Measurements from ENCODE around the gene TTC31.

TTC31 gene

DNA sequence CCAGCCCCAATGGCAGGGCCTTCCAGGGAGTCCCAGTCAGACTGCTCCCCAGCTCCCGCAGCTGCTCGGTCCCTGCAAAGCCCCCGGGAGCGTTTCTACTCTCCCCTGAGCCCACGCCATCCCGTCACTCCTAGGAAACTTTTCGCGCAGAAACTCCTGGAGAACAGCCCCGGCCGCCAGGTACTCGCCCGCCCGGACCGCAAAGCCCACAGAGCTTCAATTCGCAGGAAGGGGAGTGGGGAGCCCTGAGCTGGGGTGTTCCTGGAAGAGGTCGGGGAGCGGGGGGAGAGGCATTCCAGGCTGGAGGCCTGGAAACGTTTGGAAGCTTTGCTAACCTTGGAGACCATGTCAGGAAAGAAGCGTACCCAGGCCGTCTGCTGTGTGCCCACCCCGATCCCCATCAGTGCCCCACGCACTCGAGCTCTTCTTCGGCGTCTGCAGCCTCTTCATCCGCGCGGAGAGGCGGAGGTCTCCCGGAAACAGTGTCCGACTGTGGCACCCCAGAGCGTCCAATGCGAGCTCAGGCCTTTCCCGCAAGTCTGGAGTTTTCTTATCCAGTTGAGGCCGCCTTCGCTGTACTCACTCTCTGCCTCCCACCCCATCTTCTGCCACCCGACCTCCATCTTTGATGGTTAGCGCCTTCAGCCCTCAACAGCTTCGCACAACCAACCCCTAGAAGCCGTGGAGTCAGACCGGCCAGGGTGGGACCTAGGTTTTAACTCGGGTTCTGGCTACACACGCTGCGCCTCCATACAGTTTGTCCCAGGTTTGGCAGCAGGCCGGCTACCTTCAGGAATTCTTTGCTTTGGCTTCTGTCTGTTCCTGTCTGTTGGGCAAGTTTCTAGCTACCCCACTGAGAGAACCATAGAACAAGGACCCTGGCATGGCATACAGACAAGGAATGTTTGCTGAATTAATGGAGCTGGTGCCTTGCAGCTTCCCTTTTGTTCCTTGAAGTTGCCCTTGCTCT lies 20.9 kb downstream of the TTC31 start:
- Mint-ChIP-seq H3K9me3 (no peaks in the 10 kb centered on the region), H3K4me3 (peak overlapping the region; percentile 71), H3K27ac (no peak overlapping the region), H3K36me3 (ENCODE audit: low read depth) (peaks cover 35% of the 10 kb centered on the region), H3K27me3 (peaks cover 72% of the 10 kb centered on the region), H3K4me1 (ENCODE audit: low read depth) (peaks cover 69% of the 10 kb centered on the region)
- no peak for DNase-seq

GRCh38 chr2:74504591-74504990 lies 21.7 kb downstream of the TTC31 start:
- no peak overlapping the region for H3K4me3 Mint-ChIP-seq

GRCh38 chr2:74505448-74506246 lies 22.8 kb downstream of the TTC31 start:
- Mint-ChIP-seq H3K9me3 (no peaks in the 10 kb centered on the region), H3K36me3 (ENCODE audit: low read depth) (peaks cover 35% of the 10 kb centered on the region), H3K4me3 (peak overlapping the region; percentile 93), H3K27ac (no peak overlapping the region), H3K27me3 (peaks cover 58% of the 10 kb centered on the region), H3K4me1 (ENCODE audit: low read depth) (peaks cover 62% of the 10 kb centered on the region)
- DNase-seq, result no peak

More at GRCh38 chr2:74504591-74504990, 21.7 kb downstream of the TTC31 start:
- H3K4me1 Mint-ChIP-seq (ENCODE audit: low read depth), result peaks cover 64% of the 10 kb centered on the region
- DNase-seq, result no peak
- peaks cover 65% of the 10 kb centered on the region for H3K27me3 Mint-ChIP-seq
- no peak overlapping the region for H3K27ac Mint-ChIP-seq
- peaks cover 35% of the 10 kb centered on the region for H3K36me3 Mint-ChIP-seq (ENCODE audit: low read depth)
- H3K9me3 Mint-ChIP-seq, result no peaks in the 10 kb centered on the region

DNA sequence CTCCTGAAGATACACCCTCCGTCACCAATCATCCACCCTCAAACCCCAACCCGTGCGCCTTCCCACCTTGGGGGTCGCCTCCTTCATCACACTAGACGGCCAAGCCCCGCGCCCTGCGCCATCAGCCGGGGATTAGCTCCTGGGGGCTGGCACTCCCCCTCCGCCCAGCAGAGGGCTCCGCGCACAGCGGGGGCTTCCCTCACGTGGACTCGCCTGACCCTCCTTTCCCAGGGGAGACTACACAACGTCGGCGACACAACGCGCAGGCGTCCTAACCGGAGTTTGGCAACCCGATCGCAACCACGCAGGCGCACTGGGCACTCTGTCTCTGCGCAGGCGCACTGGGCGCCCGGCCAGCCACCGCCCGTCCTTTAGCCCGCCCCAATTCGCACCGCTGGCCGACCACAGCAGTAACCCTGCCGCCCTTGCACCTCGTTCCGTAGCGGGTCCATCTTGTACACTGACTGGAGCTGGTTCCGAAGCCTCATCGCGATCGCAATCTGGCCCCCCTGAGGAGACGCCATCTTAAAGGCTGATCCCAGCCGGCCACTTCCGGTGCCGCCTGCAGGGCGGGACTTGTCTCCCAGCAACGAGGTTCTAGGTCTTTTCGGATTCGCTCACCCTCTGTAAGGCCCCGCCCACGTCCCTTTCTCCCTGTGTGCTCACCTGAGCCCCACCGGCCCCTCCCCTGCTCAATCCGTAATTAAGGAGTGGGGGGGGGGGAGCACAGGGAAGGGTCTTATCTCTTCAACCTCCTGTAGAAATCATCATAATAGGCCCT lies 24.5 kb downstream of the TTC31 start, which contains the start of gene PCGF1:
Gene PCGF1 (minus strand): TSS at position 551 of the 781 bp plus-strand sequence. CDS start 27 bp downstream, at position 524.
- H3K4me1 Mint-ChIP-seq (ENCODE audit: low read depth), result peaks cover 60% of the 10 kb centered on the region
- peak within 1 kb of the TSS; percentile 99 for H3K27ac Mint-ChIP-seq
- DNase-seq, result peak; percentile 99
- H3K27me3 Mint-ChIP-seq, result peaks cover 55% of the 10 kb centered on the region
- H3K36me3 Mint-ChIP-seq (ENCODE audit: low read depth), result peaks cover 35% of the 10 kb centered on the region
- H3K9me3 Mint-ChIP-seq, result no peaks in the 10 kb centered on the region
- peak within 1 kb of the TSS; percentile 93 for H3K4me3 Mint-ChIP-seq

- Mint-ChIP-seq H3K4me3 (peak overlapping the region; percentile 93), H3K4me1 (ENCODE audit: low read depth) (peaks cover 53% of the 10 kb centered on the region), H3K27ac (peak overlapping the region; percentile 99), H3K36me3 (ENCODE audit: low read depth) (peaks cover 35% of the 10 kb centered on the region), H3K27me3 (peaks cover 55% of the 10 kb centered on the region), H3K9me3 (no peaks in the 10 kb centered on the region)
- DNase-seq, result no peak
These were observed 25.1 kb downstream of the TTC31 start for GRCh38 chr2:74507926-74508520.

GRCh38 chr2:74510272-74510671 lies 27.4 kb downstream of the TTC31 start:
- Mint-ChIP-seq H3K9me3 (no peaks in the 10 kb centered on the region), H3K4me3 (no peak overlapping the region), H3K4me1 (ENCODE audit: low read depth) (peaks cover 45% of the 10 kb centered on the region), H3K27ac (no peak overlapping the region), H3K36me3 (ENCODE audit: low read depth) (peaks cover 23% of the 10 kb centered on the region), H3K27me3 (peaks cover 46% of the 10 kb centered on the region)
- DNase-seq, result no peak

DNA sequence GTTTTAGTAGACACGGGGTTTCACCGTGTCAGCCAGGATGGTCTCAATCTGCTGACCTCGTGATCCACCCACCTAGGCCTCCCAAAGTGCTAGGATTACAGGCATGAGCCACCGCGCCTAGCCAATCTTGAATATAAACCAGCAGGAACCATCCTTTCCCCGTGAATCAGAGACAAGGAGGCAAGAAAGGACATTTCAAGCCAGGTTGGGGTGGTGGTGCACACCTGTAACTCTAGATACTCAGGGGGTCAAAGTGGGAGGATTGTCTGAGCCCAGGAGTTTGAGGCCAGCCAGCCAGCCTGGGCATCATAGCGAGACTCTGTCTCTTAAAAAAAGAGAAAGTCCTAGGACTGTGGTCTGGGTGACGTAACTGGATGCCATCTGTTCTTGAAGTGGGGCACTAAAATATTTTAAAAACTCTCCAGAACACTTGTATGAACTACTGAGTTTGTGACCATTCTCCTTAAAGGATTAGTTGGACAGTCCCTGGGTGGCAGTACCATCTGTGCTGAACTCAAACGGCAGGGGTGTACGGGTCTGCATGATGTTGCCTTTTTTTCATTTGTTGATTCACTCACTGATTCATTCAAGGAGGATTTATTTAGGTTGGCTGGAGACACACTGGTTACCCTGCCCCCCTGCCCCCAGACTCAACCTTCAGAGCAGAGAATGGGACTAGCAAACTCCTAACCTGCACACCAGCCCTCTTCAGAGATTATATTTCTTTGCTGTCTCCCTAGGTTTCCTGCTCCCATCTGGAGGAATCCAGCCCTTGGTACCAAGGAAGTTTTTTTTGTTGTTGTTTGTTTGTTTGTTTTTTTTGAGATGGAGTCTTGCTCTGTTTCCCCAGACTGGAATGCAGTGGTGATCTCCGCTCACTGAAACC lies 28.5 kb downstream of the TTC31 start:
- H3K4me3 Mint-ChIP-seq, result no peak overlapping the region
- H3K36me3 Mint-ChIP-seq (ENCODE audit: low read depth), result peaks cover 14% of the 10 kb centered on the region
- H3K9me3 Mint-ChIP-seq, result no peaks in the 10 kb centered on the region
- no peak overlapping the region for H3K27ac Mint-ChIP-seq
- peaks cover 44% of the 10 kb centered on the region for H3K4me1 Mint-ChIP-seq (ENCODE audit: low read depth)
- no peak for DNase-seq
- H3K27me3 Mint-ChIP-seq, result peaks cover 51% of the 10 kb centered on the region

DNA sequence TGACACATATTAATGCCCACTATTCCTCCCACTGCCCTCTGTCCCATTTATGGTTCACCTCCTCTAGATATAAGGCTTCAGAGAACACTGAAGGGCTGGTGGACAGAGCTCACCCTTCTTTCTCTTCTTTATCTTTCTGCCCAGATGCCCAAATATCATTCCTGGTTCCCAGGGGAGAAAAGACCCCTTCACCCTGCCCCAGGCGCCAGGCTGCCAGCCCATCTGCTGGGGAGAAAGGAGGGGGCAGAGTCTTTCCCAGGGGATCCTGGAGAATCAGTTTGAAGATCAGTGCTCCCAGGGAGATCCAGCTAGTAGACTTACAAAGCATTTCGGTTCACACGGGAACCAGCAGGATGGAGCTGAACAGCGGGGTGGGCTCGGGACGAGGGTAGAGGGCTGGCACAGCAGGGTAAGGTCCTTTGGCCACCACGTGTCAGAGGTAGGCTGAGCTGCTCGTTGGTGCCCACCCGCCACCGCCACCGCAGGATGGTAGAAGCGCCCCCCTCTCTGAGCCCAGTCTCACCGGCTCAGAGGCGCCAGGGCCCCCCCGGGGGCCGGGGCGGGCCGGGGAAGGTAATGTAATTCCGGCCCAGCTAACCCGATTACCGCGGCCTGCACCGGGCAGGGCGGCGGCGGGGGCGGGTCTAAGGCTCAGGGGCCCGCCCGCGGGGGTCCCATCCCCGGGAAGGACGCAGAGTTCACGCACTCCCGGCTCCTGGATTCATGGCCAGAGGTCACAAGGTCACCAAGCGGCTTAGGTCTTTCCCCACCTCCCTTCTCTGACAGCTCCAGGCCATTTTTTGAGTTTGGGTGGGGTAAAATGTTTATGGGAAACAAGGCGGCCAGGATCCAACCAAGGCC lies 30.1 kb downstream of the TTC31 start:
- H3K27ac Mint-ChIP-seq, result no peak overlapping the region
- no peaks in the 10 kb centered on the region for H3K9me3 Mint-ChIP-seq
- no peak for DNase-seq
- H3K36me3 Mint-ChIP-seq (ENCODE audit: low read depth), result no peaks in the 10 kb centered on the region
- H3K4me1 Mint-ChIP-seq (ENCODE audit: low read depth), result peaks cover 37% of the 10 kb centered on the region
- H3K27me3 Mint-ChIP-seq, result peaks cover 63% of the 10 kb centered on the region
- no peak overlapping the region for H3K4me3 Mint-ChIP-seq

DNA sequence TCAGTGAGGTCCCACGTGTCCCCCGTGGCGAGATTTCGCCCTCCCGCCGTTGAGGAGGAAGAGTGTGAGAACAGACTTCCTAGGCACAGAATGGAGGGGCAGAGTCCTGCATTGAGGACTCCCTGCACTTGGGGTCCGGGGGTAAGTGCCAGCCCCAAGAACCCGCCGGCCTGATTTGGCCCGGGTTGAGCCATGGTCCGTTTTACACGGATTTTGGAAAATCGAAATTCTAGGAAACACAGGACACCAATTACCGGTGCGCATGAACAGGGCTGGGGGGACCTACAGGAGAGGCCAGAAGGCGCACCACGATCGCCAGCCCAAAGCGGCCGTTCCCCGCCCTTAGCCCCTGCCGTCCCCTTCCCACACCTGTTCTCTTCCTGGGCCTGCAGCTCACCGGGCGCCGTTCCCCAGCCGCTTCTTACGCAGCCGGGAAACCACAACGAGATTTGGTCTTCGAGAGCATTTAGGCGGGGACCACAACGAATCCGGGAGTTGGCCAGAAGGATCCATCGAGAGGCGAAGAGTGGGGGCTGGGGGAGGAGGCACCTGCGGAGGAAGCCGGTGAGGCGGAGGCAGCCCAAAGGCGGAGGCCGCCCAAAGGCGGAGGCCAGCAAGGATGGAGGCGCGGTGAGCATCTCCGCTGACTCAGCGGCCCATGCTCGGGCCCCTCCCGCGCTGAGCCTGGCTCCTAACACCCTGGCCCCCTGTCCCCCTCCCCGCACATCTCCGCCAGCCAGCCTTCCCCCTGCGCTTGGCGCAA lies 30.9 kb downstream of the TTC31 start:
- H3K4me1 Mint-ChIP-seq (ENCODE audit: low read depth), result peaks cover 29% of the 10 kb centered on the region
- H3K4me3 Mint-ChIP-seq, result peak overlapping the region; percentile 33
- no peaks in the 10 kb centered on the region for H3K9me3 Mint-ChIP-seq
- peak; percentile 64 for DNase-seq
- H3K27me3 Mint-ChIP-seq, result peaks cover 71% of the 10 kb centered on the region
- no peak overlapping the region for H3K27ac Mint-ChIP-seq
- no peaks in the 10 kb centered on the region for H3K36me3 Mint-ChIP-seq (ENCODE audit: low read depth)

DNA sequence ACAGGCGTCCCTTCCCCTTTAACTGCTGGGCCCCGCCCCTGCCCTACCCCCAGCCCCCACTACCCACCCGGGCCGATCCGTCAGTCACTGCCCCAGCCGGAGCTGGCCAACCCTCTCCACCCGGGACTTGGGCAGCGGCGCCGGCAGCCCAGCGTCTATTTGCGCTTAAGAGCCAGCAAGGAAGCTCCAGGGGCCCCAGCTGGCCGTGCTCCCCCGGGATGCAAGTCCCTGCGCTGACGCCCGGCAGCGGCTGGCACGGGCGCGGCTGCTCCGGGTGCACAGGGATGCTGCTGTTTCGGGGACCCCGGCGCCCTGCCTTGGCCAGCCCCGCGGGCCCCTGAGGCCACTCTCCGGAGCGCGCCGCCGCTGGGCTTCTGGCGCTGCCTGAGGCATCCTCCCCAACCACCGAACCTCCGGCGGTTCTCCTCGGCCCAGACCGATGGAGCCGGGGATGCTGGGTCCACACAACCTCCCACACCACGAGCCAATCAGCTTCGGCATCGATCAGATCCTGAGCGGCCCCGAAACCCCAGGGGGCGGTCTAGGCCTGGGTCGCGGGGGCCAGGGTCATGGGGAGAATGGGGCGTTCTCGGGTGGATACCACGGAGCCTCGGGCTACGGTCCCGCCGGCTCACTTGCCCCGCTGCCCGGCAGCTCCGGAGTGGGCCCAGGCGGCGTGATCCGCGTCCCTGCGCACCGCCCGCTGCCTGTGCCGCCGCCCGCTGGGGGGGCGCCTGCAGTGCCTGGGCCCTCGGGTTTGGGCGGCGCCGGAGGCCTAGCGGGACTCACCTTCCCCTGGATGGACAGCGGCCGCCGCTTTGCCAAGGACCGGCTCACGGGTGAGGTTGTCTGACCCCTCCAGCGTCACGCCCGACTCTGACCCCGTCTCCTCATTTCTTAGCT lies 31.7 kb downstream of the TTC31 start, which contains the start of gene TLX2:
Gene TLX2 (plus strand): TSS at position 83 of the 903 bp plus-strand sequence. CDS start 357 bp downstream, at position 440.
- peaks cover 79% of the 10 kb centered on the region for H3K27me3 Mint-ChIP-seq
- H3K27ac Mint-ChIP-seq, result peak within 1 kb of the TSS; percentile 14

More for the DNA sequence above, 31.7 kb downstream of the TTC31 start, which contains the start of gene TLX2:
- Mint-ChIP-seq H3K4me3 (peak within 1 kb of the TSS; percentile 55), H3K36me3 (ENCODE audit: low read depth) (no peaks in the 10 kb centered on the region), H3K9me3 (no peaks in the 10 kb centered on the region), H3K4me1 (ENCODE audit: low read depth) (peaks cover 29% of the 10 kb centered on the region)
- no peak for DNase-seq
